K562 treated with DMSO at 1 percent for 24 hours (cell line): ENCODE results near the gene ATAT1. TPM values are rescaled to one million over a fixed set of nuclear protein-coding genes. Genes with fewer than 3 reads are reported as not detected.

Source experiments
- total RNA-seq: library from RNA; unstranded; fragments of 300-600 nt; gene quantifications from 2 replicates; pipeline ENCODE4 v1.2.3, GENCODE V29; 2022; ENCODE audit warnings: low read depth; ENCODE audit not compliant: insufficient read depth

Gene ATAT1
- 1.4 and 2.2 TPM in 2 replicates for total RNA-seq

DNA sequence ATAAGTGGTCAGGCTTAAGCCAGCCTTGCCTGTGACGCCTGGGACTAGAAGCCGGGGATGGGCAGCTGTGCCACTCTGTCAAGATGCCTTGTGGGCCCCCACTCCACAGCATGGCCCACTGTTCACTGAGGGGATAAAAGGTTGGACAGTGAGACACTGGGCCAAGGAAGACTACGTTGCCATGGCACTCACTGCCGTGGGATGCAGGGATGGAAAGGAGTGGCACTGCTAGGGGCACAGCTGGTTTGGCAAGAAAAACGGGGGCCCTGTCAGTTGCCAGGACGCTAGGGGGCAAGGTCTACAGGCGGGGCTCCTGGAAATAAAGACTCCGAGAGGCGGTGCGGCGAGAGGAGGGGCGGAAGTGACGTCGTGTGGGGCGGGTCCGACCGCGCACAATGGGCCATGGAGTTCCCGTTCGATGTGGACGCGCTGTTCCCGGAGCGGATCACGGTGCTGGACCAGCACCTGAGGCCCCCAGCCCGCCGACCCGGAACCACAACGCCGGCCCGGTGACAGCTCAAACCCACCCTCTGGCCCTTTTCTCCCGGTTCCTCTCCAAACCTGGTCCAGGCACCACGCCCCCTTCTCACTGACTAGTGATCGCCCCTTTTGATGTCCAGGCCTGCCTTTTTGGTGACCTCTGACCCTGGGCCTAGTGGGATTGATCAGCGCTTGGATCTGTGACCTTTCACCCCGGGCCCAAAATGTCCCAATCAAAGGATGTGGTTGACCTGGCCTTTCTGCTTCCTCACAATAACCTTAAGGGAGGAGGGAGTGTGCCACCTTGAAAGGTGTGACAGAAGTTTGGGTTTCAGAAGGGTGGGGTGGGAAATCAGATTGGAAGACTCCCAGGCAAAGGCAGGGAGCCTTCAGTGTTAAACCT is at the start of gene ATAT1:
Gene ATAT1 (plus strand): TSS at position 391 of the 883 bp plus-strand sequence.

DNA sequence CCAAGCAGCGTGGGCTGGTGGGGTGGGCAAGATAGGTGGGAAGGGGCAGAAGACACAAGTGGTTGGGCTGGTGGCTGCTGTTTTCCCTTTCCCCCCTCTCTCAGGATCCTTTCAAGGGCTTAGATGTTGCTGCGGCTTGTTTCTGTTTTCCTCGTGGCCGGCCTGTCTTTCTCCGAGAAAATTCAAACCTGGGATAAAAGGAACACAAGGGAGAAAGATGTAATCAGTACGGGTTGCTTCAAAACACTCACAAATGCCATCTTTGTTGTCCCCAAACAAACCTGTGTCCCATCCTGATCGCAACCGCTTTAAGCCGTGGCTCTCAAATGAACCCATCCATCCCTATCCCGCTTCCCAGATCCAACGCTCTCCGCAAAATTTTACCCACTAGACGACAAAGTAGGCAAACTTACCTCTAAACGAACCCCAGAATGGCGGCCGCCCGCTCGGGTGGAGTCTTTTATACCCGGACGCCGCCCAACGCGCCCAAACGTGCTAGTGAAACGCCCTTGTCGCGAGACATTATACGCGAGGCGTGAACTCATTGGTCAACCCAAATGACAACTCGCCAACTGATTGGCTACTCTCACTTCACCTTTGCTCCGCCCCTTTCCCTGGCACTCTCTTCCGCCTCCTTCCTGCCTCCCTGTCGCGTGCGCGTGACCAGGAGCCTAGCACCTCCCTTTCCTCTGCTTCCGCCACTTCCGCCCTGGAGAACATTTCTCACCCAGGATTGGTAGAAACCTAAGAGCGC is 9.7 kb upstream of the ATAT1 start, which contains the start of gene PPP1R10:
Gene PPP1R10 (minus strand): TSS at position 433 of the 754 bp plus-strand sequence. CDS start 7,299 bp downstream, outside the sequence.

DNA sequence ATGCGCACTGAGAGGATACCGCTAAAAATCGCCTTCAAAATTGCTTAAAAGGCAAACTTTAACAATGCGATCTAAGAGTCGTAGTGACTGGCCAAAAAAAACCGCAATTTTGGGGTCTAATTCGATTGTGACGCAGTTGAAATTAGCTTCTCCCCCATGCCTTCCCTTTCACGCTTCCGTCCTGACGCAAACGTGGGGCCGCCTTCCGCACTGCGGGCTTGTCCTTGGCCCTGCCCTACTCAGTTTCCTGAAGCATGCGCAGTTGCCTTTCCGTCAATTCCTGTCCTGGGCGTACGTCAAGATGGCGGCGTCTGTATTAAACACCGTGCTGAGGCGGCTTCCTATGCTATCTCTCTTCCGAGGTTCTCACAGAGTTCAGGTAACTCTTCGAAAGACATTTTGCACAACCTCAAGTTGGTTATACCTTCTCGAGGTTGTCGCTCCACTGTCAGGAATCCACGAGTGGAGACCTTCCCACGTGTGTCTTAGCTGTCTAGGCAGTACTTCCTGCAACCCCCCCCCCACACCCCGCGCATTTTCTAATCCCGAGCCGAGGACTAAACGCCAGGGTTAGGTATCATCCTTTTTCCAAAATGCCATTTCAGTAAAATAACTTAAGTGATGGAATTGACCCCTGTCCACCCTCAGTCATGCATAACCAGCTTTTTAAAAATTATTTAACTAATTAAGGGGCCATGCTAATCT is 9.0 kb upstream of the ATAT1 start, which contains the start of gene MRPS18B:
Gene MRPS18B (plus strand): TSS at position 276 of the 705 bp plus-strand sequence. CDS start 26 bp downstream, at position 302.

DNA sequence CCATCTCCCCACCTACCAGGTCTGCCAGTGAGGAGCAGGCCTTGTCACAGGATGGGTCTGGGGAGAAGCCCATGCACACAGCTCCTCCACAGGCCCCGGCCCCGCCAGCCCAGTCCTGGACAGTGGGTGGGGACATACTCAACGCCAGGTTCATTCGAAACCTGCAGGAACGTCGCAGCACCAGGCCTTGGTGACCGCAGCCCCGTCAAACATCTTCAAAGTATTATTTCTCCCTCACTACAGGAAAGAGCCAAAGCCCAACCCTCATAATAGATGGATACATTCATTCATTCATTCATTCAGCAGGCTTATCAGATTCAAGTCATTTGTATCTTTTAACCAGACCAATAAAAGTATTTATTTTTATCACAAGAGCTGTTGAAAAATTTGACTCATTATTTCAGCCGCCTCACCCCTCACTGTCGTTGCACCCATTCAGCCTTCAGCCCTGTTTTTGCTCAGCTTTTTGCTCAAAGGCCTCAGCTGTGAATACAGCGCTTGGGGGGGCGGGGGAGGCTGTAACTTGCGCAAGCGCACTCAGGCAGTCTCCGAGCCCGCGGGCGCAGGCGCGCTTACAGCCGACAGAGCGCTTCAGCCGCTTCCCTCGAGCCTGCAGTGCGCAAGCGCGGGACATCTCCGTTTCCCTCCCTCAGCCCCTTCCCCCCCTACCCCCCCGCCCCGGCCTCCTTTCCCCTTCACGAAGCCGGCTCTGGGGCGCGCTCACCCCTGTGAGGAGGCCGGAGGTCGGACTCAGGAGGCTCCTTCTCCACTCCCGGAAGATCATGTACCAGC is 20.0 kb downstream of the ATAT1 start, which contains the start of gene C6orf136:
Gene C6orf136 (plus strand): TSS at position 684 of the 792 bp plus-strand sequence. CDS start 99 bp downstream, at position 783.

DNA sequence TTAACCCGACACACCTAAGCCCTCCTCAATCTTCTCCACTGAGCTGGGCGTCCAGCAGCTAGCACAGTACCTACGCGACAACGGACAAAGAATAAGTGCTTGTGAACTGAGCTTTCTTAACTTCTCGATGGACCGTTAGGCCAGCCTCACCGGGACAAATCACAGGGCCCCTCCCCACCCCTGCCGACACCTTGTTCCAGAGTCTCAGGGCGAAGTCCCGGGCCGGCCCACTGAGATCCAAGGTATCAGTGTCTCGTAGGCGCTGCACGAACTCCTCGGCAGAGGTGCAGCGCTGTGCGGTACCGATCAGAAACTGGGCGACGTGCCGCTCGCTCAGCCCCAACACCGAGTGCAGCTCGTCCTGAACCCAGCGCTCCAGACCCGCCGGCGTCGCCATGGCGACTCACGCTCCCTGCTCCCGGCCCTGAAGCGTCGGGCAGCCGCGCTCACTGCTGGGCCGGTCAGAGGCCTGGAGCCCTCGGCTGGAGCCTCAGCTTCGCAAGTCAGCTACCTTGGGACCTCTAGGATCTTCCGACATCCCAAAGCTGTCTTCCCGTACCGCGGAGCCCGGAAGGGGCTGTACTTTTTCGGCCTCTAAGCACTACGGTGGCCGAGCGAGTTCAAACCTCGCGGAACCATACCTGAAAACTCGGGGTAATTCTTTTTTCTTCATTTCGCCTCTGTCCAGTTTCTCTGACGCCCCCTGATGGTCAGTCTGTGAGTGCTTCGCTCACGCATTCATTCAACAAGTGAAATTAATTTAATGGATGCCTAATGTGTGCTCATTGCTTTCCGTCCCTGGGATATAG is 46.0 kb downstream of the ATAT1 start, which contains the start of gene DHX16:
Gene DHX16 (minus strand): TSS at position 562 of the 809 bp plus-strand sequence. CDS start 165 bp downstream, at position 397.

DNA sequence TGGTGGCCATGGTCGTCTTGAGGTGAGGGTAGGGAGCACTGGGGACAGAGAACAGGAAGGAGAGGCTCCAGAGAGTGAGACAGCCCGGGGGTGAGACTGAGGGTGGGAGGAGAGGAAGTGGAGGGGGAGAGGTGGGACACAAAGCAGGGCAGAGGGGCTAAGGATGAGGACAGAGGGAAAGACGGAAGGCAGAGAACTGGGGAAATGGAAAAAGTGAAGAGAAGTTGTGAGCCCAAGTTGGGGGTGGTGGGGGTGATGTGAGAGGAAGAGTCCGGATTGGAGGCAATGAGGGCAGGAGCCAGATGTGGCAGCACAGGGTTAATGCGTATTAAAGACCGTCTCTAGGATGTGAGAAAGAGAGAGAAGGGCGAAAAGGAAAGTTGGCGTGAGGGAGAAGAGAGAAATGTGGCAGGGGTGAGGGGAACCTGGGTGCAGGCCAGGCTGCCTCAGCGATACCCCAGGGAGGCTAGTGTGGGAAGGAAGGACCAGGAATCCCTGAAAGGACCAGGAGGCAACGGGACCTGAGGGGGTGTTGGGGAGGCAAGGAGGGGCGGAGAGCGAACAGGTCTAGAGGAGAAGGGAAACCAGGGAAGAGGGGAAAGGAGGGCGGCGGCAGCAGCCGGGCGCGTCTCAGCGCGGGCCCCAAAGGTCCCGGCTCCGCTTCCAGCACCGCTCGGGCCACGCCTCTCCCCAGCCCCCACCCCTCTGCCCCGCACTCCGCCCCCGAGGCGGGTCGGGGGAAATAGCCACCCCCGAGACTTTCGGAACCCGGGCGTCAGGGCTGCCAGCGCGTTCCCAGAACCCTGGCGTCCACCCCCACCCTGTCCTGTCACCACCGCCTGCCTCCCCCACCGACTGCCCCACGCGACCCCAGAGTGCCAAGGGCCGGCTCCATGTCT is 59.6 kb downstream of the ATAT1 start, which contains the start of gene PPP1R18:
Gene PPP1R18 (minus strand): TSS at position 637 of the 899 bp plus-strand sequence. CDS start 627 bp downstream, at position 10.

DNA sequence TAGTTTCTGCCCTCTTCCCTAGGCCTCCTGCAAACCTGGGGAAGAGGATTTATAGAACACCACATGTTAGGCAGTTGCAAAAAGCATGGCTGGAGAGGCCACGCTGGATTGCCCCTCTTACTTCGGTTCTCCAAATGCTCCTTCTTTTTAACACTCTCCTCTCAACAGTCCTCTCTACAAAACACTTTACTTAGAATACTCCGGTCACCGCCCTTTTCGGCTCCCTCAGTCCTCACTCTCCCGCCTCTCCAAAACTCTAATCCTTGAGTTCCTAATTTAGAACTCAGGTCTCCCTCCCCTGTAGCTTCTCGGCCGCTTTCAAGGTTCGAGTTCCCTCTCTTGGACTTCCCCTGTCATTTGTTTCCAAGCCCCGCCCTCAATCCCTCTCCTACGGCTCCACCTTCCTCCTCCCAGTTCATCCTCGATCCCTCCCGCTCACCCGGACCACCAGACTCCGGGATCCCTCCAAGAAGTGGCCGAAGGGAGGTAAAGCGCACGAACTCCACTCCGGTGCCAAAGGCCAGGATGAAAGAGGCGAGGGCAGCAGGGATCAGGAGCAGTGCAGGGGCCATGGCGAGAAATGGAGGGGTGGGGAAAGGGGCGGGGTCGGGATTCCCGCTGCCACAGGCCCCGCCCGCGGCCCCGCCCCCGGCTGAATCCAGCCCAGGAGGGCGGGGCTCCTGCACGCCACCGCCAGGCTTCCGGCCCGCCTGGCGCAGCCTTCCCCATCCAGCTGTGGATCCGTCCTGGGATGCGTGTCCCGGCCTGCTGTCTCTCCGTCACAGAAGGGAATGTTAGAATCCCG is 63.9 kb downstream of the ATAT1 start, which contains the start of gene NRM:
Gene NRM (minus strand): TSS at position 582 of the 805 bp plus-strand sequence. CDS start 10 bp downstream, at position 572.

Other genes with a start within 250 kb of the ATAT1 start
- gene HLA-E, start 137.4 kb upstream of the ATAT1 start, total RNA-seq = 146 and 147 TPM in 2 replicates
- 76.2 and 79.9 TPM in 2 replicates for gene GNL1, start 70.4 kb upstream of the ATAT1 start, total RNA-seq
- gene PRR3, start 69.6 kb upstream of the ATAT1 start, total RNA-seq = 14.6 and 16.6 TPM in 2 replicates
- gene ABCF1, start 55.4 kb upstream of the ATAT1 start, total RNA-seq = 119 and 123 TPM in 2 replicates
- 26.3 and 30.3 TPM in 2 replicates for gene PPP1R10, start 9.6 kb upstream of the ATAT1 start, total RNA-seq
- gene MRPS18B, start 9.0 kb upstream of the ATAT1 start, total RNA-seq = 89.5 and 94.7 TPM in 2 replicates
- gene C6orf136, start 20.3 kb downstream of the ATAT1 start, total RNA-seq = 37.5 and 39.4 TPM in 2 replicates
- 65.7 and 68.2 TPM in 2 replicates for gene DHX16, start 46.1 kb downstream of the ATAT1 start, total RNA-seq
- gene PPP1R18, start 59.8 kb downstream of the ATAT1 start, total RNA-seq = 145 and 155 TPM in 2 replicates
- 30.7 and 32.7 TPM in 2 replicates for gene NRM, start 64.1 kb downstream of the ATAT1 start, total RNA-seq
- 64.8 and 67.6 TPM in 2 replicates for gene MDC1, start 90.4 kb downstream of the ATAT1 start, total RNA-seq
- gene TUBB, start 93.5 kb downstream of the ATAT1 start, total RNA-seq = 1,630 and 1,662 TPM in 2 replicates
- 309 and 334 TPM in 2 replicates for gene FLOT1, start 115.8 kb downstream of the ATAT1 start, total RNA-seq
- gene IER3, start 117.7 kb downstream of the ATAT1 start, total RNA-seq = 187 and 201 TPM in 2 replicates